HG03571 (cell line): ENCODE results near the gene SCN8A.

Source experiments
- ATAC-seq: cut with Tn5 transposase; IDR thresholded peaks from one replicate; pipeline ENCODE4 v1.9.1; 2021; ENCODE audit not compliant: unreplicated experiment

Gene SCN8A

GRCh38 chr12:51847643-51848325 lies 256.8 kb downstream of the SCN8A start:
- no peak for ATAC-seq

GRCh38 chr12:51848326-51848727 lies 257.3 kb downstream of the SCN8A start, which contains the start of gene FIGNL2:
Gene FIGNL2, minus strand, starts transcription at chr12:51848718. Its CDS starts 26,305 bp downstream, at chr12:51822413.
- no peak for ATAC-seq

GRCh38 chr12:51848841-51849735 lies 258.1 kb downstream of the SCN8A start:
- ATAC-seq, result no peak

GRCh38 chr12:51850081-51850964 lies 259.3 kb downstream of the SCN8A start:
- ATAC-seq, result no peak

GRCh38 chr12:51850965-51851299 lies 259.9 kb downstream of the SCN8A start:
- ATAC-seq, result no peak

- ATAC-seq, result no peak
These were observed 260.5 kb downstream of the SCN8A start for GRCh38 chr12:51851413-51852124.

GRCh38 chr12:51852404-51853137 lies 261.5 kb downstream of the SCN8A start:
- ATAC-seq, result no peak

- ATAC-seq, result no peak
These were observed 264.8 kb downstream of the SCN8A start for GRCh38 chr12:51855586-51856428.

GRCh38 chr12:51860986-51861385 lies 270.0 kb downstream of the SCN8A start:
- no peak for ATAC-seq
